B cell (primary cell): ENCODE measurements around the gene TBC1D10A. TPM values are rescaled to one million over a fixed set of nuclear protein-coding genes. Genes with fewer than 3 reads are reported as not detected.

ENCODE experiments used
- ATAC-seq: fragments of 200-7000 bp; cut with Tn5 transposase; one replicate; pipeline ENCODE4 v1.10.0; 2021; ENCODE audit warnings: low read depth, mild to moderate bottlenecking, moderate number of reproducible peaks, moderate library complexity
- CTCF ChIA-PET: fragments of 350-600 bp; sonication (Branson Sonifier 250); formaldehyde crosslinking; loops from one replicate; lab custom pipeline; 2021; ENCODE audit warnings: antibody characterized with exemption, inconsistent platforms; lab: Charles Lee
- POLR2A ChIA-PET: fragments of 350-600 bp; sonication (Branson Sonifier 250); formaldehyde crosslinking; loops from one replicate; lab custom pipeline; 2021; ENCODE audit warnings: antibody characterized with exemption; lab: Charles Lee
- DNase-seq: peaks from one replicate; pipeline ENCODE4 v3.0.0; 2013
- H2AFZ ChIP-seq: 2 replicates; pipeline ENCODE4 v1.6.1; 2012; ENCODE audit warnings: mild to moderate bottlenecking, low read depth, low read length; ENCODE audit not compliant: insufficient read depth, poor library complexity, severe bottlenecking
- H3K27ac ChIP-seq, 2 donors: 1 replicate in 1 of 2; 2 replicates in 1 of 2; pipeline ENCODE4 v1.5.1; 2012 to 2013; ENCODE audit warnings: low read length in 2 of 2, mild to moderate bottlenecking in 2 of 2, moderate library complexity in 1 of 2
- H3K27me3 ChIP-seq, 4 experiments: fragments of 200-600 bp in 1 of 4; sonication (generic) in 1 of 4; replicated peaks in 1 of 4; 1 replicate in 2 of 4; 2 replicates in 2 of 4; pipeline versions ENCODE4 v1.6.1 to v1.7.0; 2013 to 2016; ENCODE audit warnings: low read length in 3 of 4, mild to moderate bottlenecking in 2 of 4, mixed read lengths in 1 of 4, moderate library complexity in 1 of 4; ENCODE audit not compliant: insufficient read depth in 4 of 4, control insufficient read depth in 3 of 4; ENCODE audit errors: control extremely low read depth in 1 of 4
- H3K36me3 ChIP-seq, 2 experiments: replicated peaks in 1 of 2; 1 replicate in 1 of 2; 2 replicates in 1 of 2; pipeline versions ENCODE4 v1.6.1 to v1.7.1; 2013; ENCODE audit warnings: low read length in 1 of 2; ENCODE audit not compliant: insufficient read depth in 2 of 2, control insufficient read depth in 1 of 2; ENCODE audit errors: control extremely low read depth in 1 of 2, extremely low read depth in 1 of 2
- H3K4me1 ChIP-seq, 2 donors: fragments of 200-600 bp in 1 of 2; sonication (generic) in 1 of 2; 1 replicate in 1 of 2; 2 replicates in 1 of 2; pipeline versions ENCODE4 v1.5.1 to v1.6.1; 2013 to 2017; ENCODE audit warnings: low read length in 2 of 2; ENCODE audit not compliant: control insufficient read depth in 2 of 2, insufficient read depth in 2 of 2
- H3K4me2 ChIP-seq: replicated peaks from 2 replicates; pipeline ENCODE3; 2012; ENCODE audit warnings: mild to moderate bottlenecking, low read depth, low read length; ENCODE audit not compliant: poor library complexity, severe bottlenecking
- H3K4me3 ChIP-seq, 5 experiments: fragments of 200-600 bp in 1 of 5; sonication (generic) in 1 of 5; 1 replicate in 3 of 5; 2 replicates in 2 of 5; pipeline versions ENCODE4 v1.5.1 to v1.7.0; 2011 to 2016; ENCODE audit warnings: low read length in 4 of 5, mild to moderate bottlenecking in 4 of 5, low read depth in 2 of 5, control low read depth in 1 of 5, moderate library complexity in 1 of 5; ENCODE audit not compliant: insufficient read depth in 1 of 5; ENCODE audit errors: control extremely low read depth in 1 of 5, extremely low read depth in 1 of 5
- H3K79me2 ChIP-seq: fragments of 200-600 bp; sonication (generic); one replicate; pipeline ENCODE4 v1.6.0; 2016; ENCODE audit warnings: low read length; ENCODE audit not compliant: control insufficient read depth, insufficient read depth
- H3K9ac ChIP-seq: fragments of 200-600 bp; sonication (generic); 2 replicates; pipeline ENCODE4 v1.6.1; 2017; ENCODE audit warnings: mild to moderate bottlenecking, low read length, moderate library complexity
- H3K9me3 ChIP-seq, 3 donors: one replicate each; pipeline versions ENCODE4 v1.6.1 to v1.7.1; 2013; ENCODE audit warnings: low read length in 2 of 3; ENCODE audit not compliant: control insufficient read depth in 2 of 3, insufficient read depth in 1 of 3; ENCODE audit errors: control extremely low read depth in 1 of 3
- H4K20me1 ChIP-seq: 2 replicates; pipeline ENCODE4 v1.6.0; 2012; ENCODE audit warnings: mild to moderate bottlenecking, low read length; ENCODE audit not compliant: insufficient read depth, control insufficient read depth, poor library complexity, severe bottlenecking
- H3K27ac Mint-ChIP-seq: one replicate; pipeline ENCODE4 v1.8.0; 2021; ENCODE audit warnings: mixed read lengths
- H3K27me3 Mint-ChIP-seq: one replicate; pipeline ENCODE4 v1.8.0; 2021; ENCODE audit warnings: mixed read lengths
- H3K4me1 Mint-ChIP-seq: one replicate; pipeline ENCODE4 v1.8.0; 2021; ENCODE audit warnings: mixed read lengths
- H3K4me3 Mint-ChIP-seq: one replicate; pipeline ENCODE4 v1.8.0; 2021; ENCODE audit warnings: mixed read lengths
- H3K9me3 Mint-ChIP-seq: one replicate; pipeline ENCODE4 v1.8.0; 2022; ENCODE audit warnings: mixed read lengths; ENCODE audit not compliant: insufficient read depth
- CTCF ChIP-seq: fragments of 200-600 bp; IDR thresholded peaks from one replicate; pipeline ENCODE4 v1.8.0; 2022; ENCODE audit warnings: antibody characterized with exemption, mild to moderate bottlenecking
- EZH2 ChIP-seq: IDR thresholded peaks from 2 replicates; pipeline ENCODE4 v1.6.1; 2012; ENCODE audit warnings: borderline replicate concordance, low read depth, mild to moderate bottlenecking, moderate library complexity, low read length; ENCODE audit not compliant: insufficient read depth, poor library complexity, severe bottlenecking
- WGBS: methylation state at CpG from one replicate; pipeline ENCODE4 v1.1.5; 2013; ENCODE audit warnings: missing lambda C conversion rate; ENCODE audit not compliant: insufficient coverage; 5-methylcytosine and 5-hydroxymethylcytosine counted together
- intact Hi-C: fragments of 100-400 bp; cut with micrococcal nuclease; formaldehyde crosslinking; loops from one replicate; pipeline ENCODE4 v1.10.0; 2022
- polyA plus RNA-seq: library from polyadenylated mRNA; depleted of rRNA; stranded (reverse); fragments of >200 nt; gene quantifications from 2 replicates; pipeline ENCODE4 v1.2.3, GENCODE V29; 2012
- total RNA-seq, 2 donors: library from RNA; stranded (reverse); fragments of 120-200 nt in 1 of 2; gene quantifications; 1 replicate in 1 of 2; 2 replicates in 1 of 2; pipeline versions ENCODE4 v1.2.3 to v1.2.4, GENCODE V29; 2013 to 2022

TBC1D10A gene
- total and polyA plus RNA-seq, 2 donors (not counting 1 experiment from before 2014, with no cell fraction given) = 45.2 to 58.4 TPM

GRCh38 chr22:30293026-30293425 lies 33.7 kb downstream of the TBC1D10A start:
- H3K9me3 Mint-ChIP-seq = no peaks in the 10 kb centered on the region
- no peaks in the 10 kb centered on the region for H3K27me3 ChIP-seq
- no peak overlapping the region for H3K4me2 ChIP-seq
- H3K4me3 ChIP-seq = no peak overlapping the region
- ChIA-PET CTCF (interaction anchor here (0.7 to 13.2 kb wide), 6 partner anchors 16 to 192 kb away, joined by 3 to 510 read pairs (median 86); partner anchors contain the start of genes CCDC157, RNF215, SEC14L2 and SF3A1), POLR2A (interaction anchor here (1.0 to 5.9 kb wide), 2 partner anchors 12 to 95 kb away, joined by 3 to 56 read pairs; no protein-coding TSS in a partner anchor)
- H3K27me3 Mint-ChIP-seq = no peaks in the 10 kb centered on the region
- no peak overlapping the region for H2AFZ ChIP-seq
- 92% methylated on average over 6 of the region's 7 CpGs for WGBS
- H3K27ac ChIP-seq = no peak overlapping the region
- H3K27ac Mint-ChIP-seq = no peak overlapping the region
- DNase-seq (no peak), ATAC-seq (no peak)
- TF ChIP-seq EZH2 = no peak
- no peak for TF ChIP-seq CTCF
- peaks cover 45% of the 10 kb centered on the region for H3K79me2 ChIP-seq
- H3K4me3 Mint-ChIP-seq = no peak overlapping the region
- peaks cover 20 to 36% of the 10 kb centered on the region in 2 donors for H3K4me1 ChIP-seq
- peaks cover 0 to 60% of the 10 kb centered on the region in 2 experiments for H3K36me3 ChIP-seq
- no peak overlapping the region for H3K9ac ChIP-seq
- peaks cover 34% of the 10 kb centered on the region for H3K4me1 Mint-ChIP-seq
- H4K20me1 ChIP-seq = peaks cover 20% of the 10 kb centered on the region
- H3K9me3 ChIP-seq = no peaks in the 10 kb centered on the region
- intact Hi-C loops = no loop called here
